Upper lobe of right lung (tissue), 1 donor: ENCODE data around the gene MROH9. TPM values are rescaled to one million over a fixed set of nuclear protein-coding genes. Genes with fewer than 3 reads are reported as not detected.

Experiments
- ATAC-seq: fragments of 200-7000 bp; cut with Tn5 transposase; one replicate; pipeline ENCODE4 v1.9.1; 2020; ENCODE audit warnings: mild to moderate bottlenecking, moderate library complexity
- DNase-seq: peaks from one replicate; pipeline ENCODE4 v3.0.0-alpha.2; 2020
- H3K27ac ChIP-seq: fragments of 200-600 bp; one replicate; pipeline ENCODE4 v1.8.0; 2022
- H3K27me3 ChIP-seq: fragments of 200-600 bp; one replicate; pipeline ENCODE4 v1.8.0; 2022; ENCODE audit warnings: mild to moderate bottlenecking
- H3K36me3 ChIP-seq: fragments of 200-600 bp; one replicate; pipeline ENCODE4 v1.8.0; 2022
- H3K4me1 ChIP-seq: fragments of 200-600 bp; one replicate; pipeline ENCODE4 v1.8.0; 2022
- H3K4me3 ChIP-seq: fragments of 200-600 bp; one replicate; pipeline ENCODE4 v1.8.0; 2022; ENCODE audit warnings: mild to moderate bottlenecking
- H3K9me3 ChIP-seq: fragments of 200-600 bp; one replicate; pipeline ENCODE4 v1.8.0; 2022
- CTCF ChIP-seq: fragments of 200-600 bp; IDR thresholded peaks from one replicate; pipeline ENCODE4 v1.8.0; 2022; ENCODE audit warnings: antibody characterized with exemption
- intact Hi-C: fragments of 100-400 bp; cut with DNase I; formaldehyde crosslinking; loops from one replicate; pipeline ENCODE4 v1.11.0; 2022
- total RNA-seq: library from RNA; stranded (reverse); fragmentation: NEBNext Ultra II Directional; extraction: Animal tissue kit (Norgen Biotek cat#: 25700); gene quantifications from one replicate; pipeline ENCODE4 v1.2.1, GENCODE V29; 2021
- donor health status: DM: no; HTN: yes; CAD: no; lungs with severe emphysema.

MROH9 gene
- total RNA-seq, 1 donor from 2014 or later, result not detected

GRCh38 chr1:171103862-171104261, 168.5 kb downstream of the MROH9 start:
- DNase-seq (no peak), ATAC-seq (no peak)
- H3K36me3 ChIP-seq, result no peaks in the 10 kb centered on the region
- no peak overlapping the region for H3K27ac ChIP-seq
- no peak overlapping the region for H3K4me3 ChIP-seq
- no peaks in the 10 kb centered on the region for H3K4me1 ChIP-seq
- H3K27me3 ChIP-seq, result no peaks in the 10 kb centered on the region
- intact Hi-C loops, result no loop called here
- H3K9me3 ChIP-seq, result no peaks in the 10 kb centered on the region
- TF ChIP-seq CTCF, result no peak

DNA sequence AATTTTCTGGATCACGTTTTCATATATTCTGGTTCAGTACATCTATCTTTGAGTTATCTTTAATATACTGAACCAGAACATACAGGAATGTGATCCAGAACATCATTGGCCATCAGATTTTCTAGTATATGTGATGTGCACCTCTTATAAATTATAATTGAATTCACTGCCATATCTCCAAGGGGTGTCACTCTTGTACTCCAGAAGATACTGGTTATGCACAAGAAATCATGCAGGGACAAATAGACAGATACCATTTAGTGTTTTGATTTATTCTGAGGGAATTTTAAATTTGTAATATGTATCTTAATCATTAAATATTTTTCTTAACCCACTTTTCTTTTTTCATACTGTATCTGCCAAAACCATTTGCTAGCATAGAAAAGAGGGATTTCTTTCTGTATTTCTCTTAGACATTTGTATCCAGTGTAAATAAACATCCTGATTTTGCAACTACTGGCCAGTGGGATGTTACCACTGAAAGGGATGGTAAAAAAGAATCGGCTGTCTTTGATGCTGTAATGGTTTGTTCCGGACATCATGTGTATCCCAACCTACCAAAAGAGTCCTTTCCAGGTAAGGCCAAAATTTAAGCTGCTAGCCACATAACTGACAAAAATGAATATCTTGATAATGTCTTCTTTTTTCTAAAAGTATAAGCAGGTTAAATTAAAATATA, 172.1 kb downstream of the MROH9 start:
- peaks cover 6% of the 10 kb centered on the region for H3K4me1 ChIP-seq
- ATAC-seq, result no peak
- H3K4me3 ChIP-seq, result peak overlapping the region; percentile 29

DNA sequence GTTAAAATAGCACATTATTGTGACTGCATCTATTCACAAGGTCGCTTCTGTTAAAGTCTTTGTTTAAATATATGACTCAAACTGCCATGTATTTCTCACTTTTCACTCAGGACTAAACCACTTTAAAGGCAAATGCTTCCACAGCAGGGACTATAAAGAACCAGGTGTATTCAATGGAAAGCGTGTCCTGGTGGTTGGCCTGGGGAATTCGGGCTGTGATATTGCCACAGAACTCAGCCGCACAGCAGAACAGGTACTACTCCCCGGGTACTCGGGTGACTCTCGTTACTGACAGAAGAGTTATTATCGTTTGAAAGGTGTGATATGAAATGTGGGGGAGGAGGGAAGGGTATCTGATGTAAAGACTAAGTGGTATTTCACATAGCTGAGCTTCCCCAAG, 172.6 kb downstream of the MROH9 start:
- no peak for TF ChIP-seq CTCF
- intact Hi-C loops, result no loop called here
- H3K36me3 ChIP-seq, result no peaks in the 10 kb centered on the region
- H3K9me3 ChIP-seq, result no peaks in the 10 kb centered on the region
- DNase-seq (no peak), ATAC-seq (no peak)
- H3K27ac ChIP-seq, result peak overlapping the region; percentile 64
- peaks cover 6% of the 10 kb centered on the region for H3K4me1 ChIP-seq
- peak overlapping the region; percentile 29 for H3K4me3 ChIP-seq
- no peaks in the 10 kb centered on the region for H3K27me3 ChIP-seq

More for the DNA sequence above, 172.1 kb downstream of the MROH9 start:
- Histone ChIP-seq H3K27ac (peak overlapping the region; percentile 64), H3K27me3 (no peaks in the 10 kb centered on the region), H3K36me3 (no peaks in the 10 kb centered on the region), H3K9me3 (no peaks in the 10 kb centered on the region)
- no peak for DNase-seq
- TF ChIP-seq CTCF, result peak; percentile 8
- intact Hi-C loops, result no loop called here

- Histone ChIP-seq H3K4me3 (no peak overlapping the region), H3K36me3 (no peaks in the 10 kb centered on the region), H3K4me1 (peaks cover 6% of the 10 kb centered on the region), H3K9me3 (no peaks in the 10 kb centered on the region), H3K27ac (peak overlapping the region; percentile 34), H3K27me3 (no peaks in the 10 kb centered on the region)
- no peak for DNase-seq
- ATAC-seq, result no peak
- TF ChIP-seq CTCF, result no peak
- intact Hi-C loops, result no loop called here
Measured at GRCh38 chr1:171109966-171110365, 174.6 kb downstream of the MROH9 start.

DNA sequence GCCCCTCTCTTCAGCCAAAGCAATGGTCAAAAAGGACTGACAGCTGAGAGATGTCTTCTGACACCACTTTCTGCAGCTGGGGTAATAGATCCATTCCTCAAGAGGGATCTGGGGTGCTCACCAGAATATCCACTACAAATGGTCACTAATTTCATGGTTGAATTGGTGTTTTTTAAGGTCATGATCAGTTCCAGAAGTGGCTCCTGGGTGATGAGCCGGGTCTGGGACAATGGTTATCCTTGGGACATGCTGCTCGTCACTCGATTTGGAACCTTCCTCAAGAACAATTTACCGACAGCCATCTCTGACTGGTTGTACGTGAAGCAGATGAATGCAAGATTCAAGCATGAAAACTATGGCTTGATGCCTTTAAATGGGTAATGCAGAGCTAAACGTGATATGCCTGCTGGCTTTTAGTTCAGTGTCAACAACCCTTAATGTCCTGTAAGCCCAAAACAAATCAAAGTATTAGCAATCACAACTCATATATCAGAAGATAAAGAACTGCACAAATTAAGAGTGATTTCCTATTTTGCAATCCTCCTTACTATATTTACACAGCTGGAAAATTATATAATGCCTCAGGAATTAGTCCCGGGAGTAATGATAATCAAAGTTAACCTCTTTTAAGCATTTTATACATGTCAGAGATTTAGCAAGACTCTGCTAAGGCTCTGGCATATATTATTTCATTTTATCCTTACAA, 175.4 kb downstream of the MROH9 start:
- Histone ChIP-seq H3K4me1 (peaks cover 6% of the 10 kb centered on the region), H3K27me3 (no peaks in the 10 kb centered on the region), H3K9me3 (no peaks in the 10 kb centered on the region), H3K36me3 (no peaks in the 10 kb centered on the region), H3K4me3 (no peak overlapping the region), H3K27ac (peak overlapping the region; percentile 34)
- no peak for ATAC-seq
- intact Hi-C loops, result no loop called here
- no peak for DNase-seq
- TF ChIP-seq CTCF, result no peak
